ENCODE data around the gene N4BP2L2. TPM values are rescaled to one million over a fixed set of nuclear protein-coding genes. Genes with fewer than 3 reads are reported as not detected.

The N4BP2L2 gene
- total RNA-seq, 1 donor from 2014 or later: 168 TPM

DNA sequence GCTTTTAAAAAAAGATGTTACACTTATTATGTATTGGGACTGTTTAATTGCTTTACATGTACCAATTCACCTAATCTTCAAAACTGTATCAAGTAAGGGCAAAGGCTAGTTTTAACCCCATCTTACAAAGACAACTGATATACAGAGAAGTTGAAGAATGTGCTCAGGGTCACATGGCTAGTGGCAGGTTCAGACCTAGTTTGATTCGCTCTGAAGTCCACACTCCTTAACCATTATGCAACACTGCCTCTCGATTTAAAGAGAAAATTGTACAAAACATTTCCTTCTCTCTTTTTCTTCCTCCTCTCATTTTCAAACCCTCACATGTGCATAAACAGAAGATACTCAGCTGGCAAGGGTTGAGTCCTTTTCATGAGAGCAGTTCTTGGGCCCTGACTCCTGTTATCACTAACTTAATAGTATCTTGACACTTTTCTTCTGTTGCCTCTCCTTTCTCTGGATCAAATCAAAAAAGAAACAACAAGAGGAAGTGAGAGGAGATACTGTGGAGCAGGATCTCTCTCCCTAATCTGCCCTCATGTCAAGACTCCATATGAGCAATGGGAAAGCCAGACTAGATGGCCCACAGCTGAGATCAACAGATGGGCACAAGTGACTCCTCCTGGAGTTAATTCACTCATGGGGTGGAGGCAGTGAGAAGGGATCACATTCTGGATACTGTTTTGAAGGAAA, 91.7 kb downstream of the N4BP2L2 start:
- no peak for DNase-seq (ENCODE audit: low spot score in 2 of 2, unreplicated experiment in 2 of 2)
- TF ChIP-seq, protein P1, sequence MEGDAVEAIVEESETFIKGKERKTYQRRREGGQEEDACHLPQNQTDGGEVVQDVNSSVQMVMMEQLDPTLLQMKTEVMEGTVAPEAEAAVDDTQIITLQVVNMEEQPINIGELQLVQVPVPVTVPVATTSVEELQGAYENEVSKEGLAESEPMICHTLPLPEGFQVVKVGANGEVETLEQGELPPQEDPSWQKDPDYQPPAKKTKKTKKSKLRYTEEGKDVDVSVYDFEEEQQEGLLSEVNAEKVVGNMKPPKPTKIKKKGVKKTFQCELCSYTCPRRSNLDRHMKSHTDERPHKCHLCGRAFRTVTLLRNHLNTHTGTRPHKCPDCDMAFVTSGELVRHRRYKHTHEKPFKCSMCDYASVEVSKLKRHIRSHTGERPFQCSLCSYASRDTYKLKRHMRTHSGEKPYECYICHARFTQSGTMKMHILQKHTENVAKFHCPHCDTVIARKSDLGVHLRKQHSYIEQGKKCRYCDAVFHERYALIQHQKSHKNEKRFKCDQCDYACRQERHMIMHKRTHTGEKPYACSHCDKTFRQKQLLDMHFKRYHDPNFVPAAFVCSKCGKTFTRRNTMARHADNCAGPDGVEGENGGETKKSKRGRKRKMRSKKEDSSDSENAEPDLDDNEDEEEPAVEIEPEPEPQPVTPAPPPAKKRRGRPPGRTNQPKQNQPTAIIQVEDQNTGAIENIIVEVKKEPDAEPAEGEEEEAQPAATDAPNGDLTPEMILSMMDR (IDR thresholded peaks at IDR 0.05; ENCODE audit: unreplicated experiment): no peak
- H3K27me3 Mint-ChIP-seq (ENCODE audit: low read depth): no peaks in the 10 kb centered on the region
- peaks cover 5% of the 10 kb centered on the region for H3K9me3 Mint-ChIP-seq
- no peak overlapping the region for H3K27ac Mint-ChIP-seq
- H3K4me3 Mint-ChIP-seq: no peak overlapping the region
- peaks cover 6% of the 10 kb centered on the region for H3K4me1 Mint-ChIP-seq
- H3K36me3 Mint-ChIP-seq: peaks cover 3% of the 10 kb centered on the region

DNA sequence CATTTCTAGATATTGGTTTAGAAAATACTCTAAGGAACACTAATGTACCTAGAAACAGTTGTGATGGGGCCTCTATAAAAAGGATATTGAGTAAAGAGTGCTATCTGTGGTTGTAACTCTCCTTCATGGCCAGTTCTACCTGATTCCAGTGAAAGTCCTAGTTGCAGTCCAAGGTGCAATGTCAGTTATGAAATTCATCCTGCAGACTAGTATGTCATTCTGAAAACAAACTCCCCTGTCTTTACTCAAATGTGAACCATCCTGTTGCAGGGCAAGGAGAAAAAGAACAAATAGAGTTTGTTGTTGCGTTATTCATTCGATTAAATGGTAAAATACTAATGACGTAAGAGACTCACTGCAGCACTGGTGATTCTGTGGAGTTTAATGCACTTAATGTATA, 92.4 kb downstream of the N4BP2L2 start:
- DNase-seq (ENCODE audit: low spot score in 2 of 2, unreplicated experiment in 2 of 2): no peak
- H3K9me3 Mint-ChIP-seq: peaks cover 5% of the 10 kb centered on the region
- H3K27me3 Mint-ChIP-seq (ENCODE audit: low read depth): no peaks in the 10 kb centered on the region
- TF ChIP-seq, protein P1 (IDR thresholded peaks at IDR 0.05; ENCODE audit: unreplicated experiment): no peak
- H3K27ac Mint-ChIP-seq: no peak overlapping the region
- peaks cover 3% of the 10 kb centered on the region for H3K36me3 Mint-ChIP-seq
- H3K4me3 Mint-ChIP-seq: no peak overlapping the region
- H3K4me1 Mint-ChIP-seq: peaks cover 6% of the 10 kb centered on the region

DNA sequence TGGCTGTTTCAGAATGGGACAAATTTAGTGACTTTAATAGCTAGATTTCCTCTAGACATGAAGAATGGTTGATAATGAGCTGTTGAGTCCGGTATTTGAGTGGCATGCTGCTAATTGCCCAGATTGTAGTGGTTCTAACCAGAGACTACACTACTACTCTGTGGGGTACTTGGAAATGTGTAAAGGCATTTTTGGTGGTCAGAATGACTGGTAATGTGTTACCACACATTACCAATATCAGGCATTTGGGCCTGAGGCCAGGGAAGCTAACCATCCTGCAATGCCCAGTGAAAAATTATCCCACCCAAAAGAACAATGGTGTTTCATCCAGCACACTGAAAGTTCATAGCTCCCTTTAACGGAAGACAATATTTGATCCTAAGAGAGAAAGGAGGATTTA, 93.1 kb downstream of the N4BP2L2 start:
- peaks cover 6% of the 10 kb centered on the region for H3K4me1 Mint-ChIP-seq
- H3K4me3 Mint-ChIP-seq: no peak overlapping the region
- peaks cover 3% of the 10 kb centered on the region for H3K36me3 Mint-ChIP-seq
- TF ChIP-seq, protein P1 (IDR thresholded peaks at IDR 0.05; ENCODE audit: unreplicated experiment): no peak
- no peak overlapping the region for H3K27ac Mint-ChIP-seq
- no peak for DNase-seq (ENCODE audit: low spot score in 2 of 2, unreplicated experiment in 2 of 2)
- no peaks in the 10 kb centered on the region for H3K9me3 Mint-ChIP-seq
- no peaks in the 10 kb centered on the region for H3K27me3 Mint-ChIP-seq (ENCODE audit: low read depth)

DNA sequence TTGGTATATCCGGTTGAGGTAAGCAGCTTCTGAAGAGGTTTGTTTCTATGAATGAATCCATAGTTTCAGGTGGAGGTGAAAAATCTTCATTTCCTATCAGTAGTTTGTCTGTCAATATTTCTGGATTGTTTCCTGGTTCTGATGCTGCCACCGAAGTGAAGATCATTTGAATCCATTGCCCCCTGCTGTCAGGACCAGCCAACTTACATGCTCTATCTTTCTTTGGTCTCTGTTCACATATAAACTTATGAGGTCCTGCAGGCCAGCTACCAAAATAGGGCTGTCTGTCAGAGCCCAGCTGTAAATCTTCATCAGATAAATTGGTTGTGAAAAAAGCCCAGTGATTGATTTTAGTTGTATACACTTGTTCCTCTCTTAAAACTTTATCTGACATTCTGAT, 95.5 kb downstream of the N4BP2L2 start:
- Mint-ChIP-seq H3K4me3 (no peak overlapping the region), H3K27ac (no peak overlapping the region), H3K27me3 (ENCODE audit: low read depth) (no peaks in the 10 kb centered on the region), H3K9me3 (no peaks in the 10 kb centered on the region), H3K4me1 (peaks cover 9% of the 10 kb centered on the region), H3K36me3 (peaks cover 3% of the 10 kb centered on the region)
- DNase-seq (ENCODE audit: low spot score in 2 of 2, unreplicated experiment in 2 of 2): no peak
- TF ChIP-seq, protein P1 (IDR thresholded peaks at IDR 0.05; ENCODE audit: unreplicated experiment): no peak

DNA sequence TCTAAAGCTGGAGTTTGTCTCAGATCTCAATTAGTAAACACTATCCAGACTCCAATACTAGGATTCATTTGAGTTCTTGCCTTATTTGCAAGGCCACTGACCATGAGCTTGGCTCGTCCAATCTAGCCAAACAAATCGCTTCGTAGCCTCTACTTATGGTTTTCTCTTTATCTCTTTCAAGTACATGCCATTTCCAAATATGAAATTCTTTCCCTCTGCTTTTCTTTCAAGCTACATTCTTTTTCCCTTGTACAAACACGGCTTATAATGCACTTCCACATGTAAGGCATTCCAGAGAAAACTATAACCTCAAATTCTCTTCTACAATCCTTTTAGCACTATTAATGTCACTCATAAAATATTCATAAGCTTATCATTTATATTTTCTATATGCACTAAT, 99.7 kb downstream of the N4BP2L2 start:
- H3K27me3 Mint-ChIP-seq (ENCODE audit: low read depth): no peaks in the 10 kb centered on the region
- H3K36me3 Mint-ChIP-seq: peaks cover 5% of the 10 kb centered on the region
- H3K27ac Mint-ChIP-seq: no peak overlapping the region
- DNase-seq (ENCODE audit: low spot score in 2 of 2, unreplicated experiment in 2 of 2): no peak
- H3K9me3 Mint-ChIP-seq: no peaks in the 10 kb centered on the region
- TF ChIP-seq, protein P1 (IDR thresholded peaks at IDR 0.05; ENCODE audit: unreplicated experiment): no peak
- peaks cover 3% of the 10 kb centered on the region for H3K4me1 Mint-ChIP-seq
- H3K4me3 Mint-ChIP-seq: no peak overlapping the region
